ENCODE measurements around the gene SPDYE11.
"Not testable (repeated sequence)": the region's sequence is repeated elsewhere in the genome, so short reads cannot be mapped to it uniquely, and the experiment has no call there.

SPDYE11 gene, protein sequence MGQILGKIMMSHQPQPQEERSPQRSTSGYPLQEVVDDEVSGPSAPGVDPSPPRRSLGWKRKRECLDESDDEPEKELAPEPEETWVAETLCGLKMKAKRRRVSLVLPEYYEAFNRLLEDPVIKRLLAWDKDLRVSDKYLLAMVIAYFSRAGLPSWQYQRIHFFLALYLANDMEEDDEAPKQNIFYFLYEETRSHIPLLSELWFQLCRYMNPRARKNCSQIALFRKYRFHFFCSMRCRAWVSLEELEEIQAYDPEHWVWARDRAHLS

GRCh38 chr7:73057811-73058210 is at the start of gene SPDYE11:
TSS of gene SPDYE11 (minus strand) at chr7:73057911. CDS start at chr7:73056111, 1,800 bp downstream.
- DNase-seq, result not testable (repeated sequence)

DNA sequence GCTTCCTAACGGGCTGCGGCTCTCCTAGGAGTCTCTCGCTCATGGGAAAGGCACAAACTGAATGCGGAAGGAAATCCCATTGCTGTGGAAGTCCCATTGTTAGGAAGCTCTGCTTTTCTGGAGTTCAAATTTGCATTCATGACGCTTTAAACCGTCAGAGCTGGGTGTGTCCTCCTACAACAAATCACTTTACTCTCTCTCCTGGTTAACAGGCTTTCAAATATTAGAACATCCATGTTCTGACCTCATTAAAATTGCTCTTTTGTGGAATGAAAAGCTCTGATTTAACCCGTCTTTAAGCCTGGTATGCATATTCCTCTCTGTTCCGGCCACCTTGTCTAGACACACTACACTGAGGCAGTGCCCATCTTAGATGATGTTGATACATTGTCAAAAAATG is 28.2 kb upstream of the SPDYE11 start, which contains the start of gene SPDYE9:
Gene SPDYE9 (minus strand): TSS at position 101 of the 400 bp plus-strand sequence. CDS start 1,800 bp downstream, outside the sequence.
- DNase-seq, result not testable (repeated sequence)

- DNase-seq, result not testable (repeated sequence)
Measured at GRCh38 chr7:73029666-73030065, 28.0 kb downstream of the SPDYE11 start, which contains the start of gene SPDYE8. TSS of gene SPDYE8 (minus strand) at chr7:73029766. CDS start at chr7:73027966, 1,800 bp downstream.

GRCh38 chr7:73006491-73006890 is 51.2 kb downstream of the SPDYE11 start:
- not testable (repeated sequence) for DNase-seq

GRCh38 chr7:73005693-73006447 is 51.8 kb downstream of the SPDYE11 start:
- not testable (repeated sequence) for DNase-seq

GRCh38 chr7:73005356-73005692 is 52.4 kb downstream of the SPDYE11 start:
- DNase-seq, result not testable (repeated sequence)

DNA sequence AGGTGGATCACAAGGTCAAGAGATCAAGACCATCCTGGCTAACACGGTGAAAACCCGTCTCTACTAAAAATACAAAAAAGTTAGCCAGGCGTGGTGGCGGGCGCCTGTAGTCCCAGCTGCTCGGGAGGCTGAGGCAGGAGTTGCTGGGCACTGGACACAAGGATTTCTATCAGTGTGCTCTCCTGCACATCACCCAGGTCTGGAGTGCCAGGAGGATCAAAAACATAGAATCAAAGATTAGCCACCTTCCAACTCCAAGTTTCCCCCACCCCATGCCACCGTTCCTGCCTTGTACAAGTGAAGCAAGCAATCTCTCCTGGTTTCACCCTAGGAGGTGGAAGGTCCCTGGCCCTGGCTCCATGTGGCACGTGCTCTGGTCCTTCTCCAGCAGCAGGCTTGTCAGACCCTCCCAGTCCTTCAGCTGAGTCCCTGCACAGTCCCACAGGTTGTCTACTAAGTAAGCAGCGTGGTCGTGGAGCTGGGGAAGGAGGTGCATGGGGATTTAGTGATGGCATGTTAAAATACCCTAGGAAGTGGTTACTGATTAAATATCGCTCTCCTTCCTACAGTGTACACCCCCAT is 59.7 kb downstream of the SPDYE11 start:
- not testable (repeated sequence) for DNase-seq

All from midbrain (tissue), 1 donor.